ENCODE results near the gene GRM8.

GRCh38 chr7:126411032-126411820, 841.5 kb downstream of the GRM8 start:
- TF ChIP-seq CTCF (conservative IDR thresholded peaks at IDR 0.05; ENCODE audit: low read length) (no peak), EZH2phosphoT487 (IDR thresholded peaks at IDR 0.05; ENCODE audit: borderline replicate concordance, low read depth, low read length) (no peak)
